Measurements from ENCODE around the gene KHDRBS1.
"Not testable (repeated sequence)": the region's sequence is repeated elsewhere in the genome, so short reads cannot be mapped to it uniquely, and the experiment has no call there.

The KHDRBS1 gene

DNA sequence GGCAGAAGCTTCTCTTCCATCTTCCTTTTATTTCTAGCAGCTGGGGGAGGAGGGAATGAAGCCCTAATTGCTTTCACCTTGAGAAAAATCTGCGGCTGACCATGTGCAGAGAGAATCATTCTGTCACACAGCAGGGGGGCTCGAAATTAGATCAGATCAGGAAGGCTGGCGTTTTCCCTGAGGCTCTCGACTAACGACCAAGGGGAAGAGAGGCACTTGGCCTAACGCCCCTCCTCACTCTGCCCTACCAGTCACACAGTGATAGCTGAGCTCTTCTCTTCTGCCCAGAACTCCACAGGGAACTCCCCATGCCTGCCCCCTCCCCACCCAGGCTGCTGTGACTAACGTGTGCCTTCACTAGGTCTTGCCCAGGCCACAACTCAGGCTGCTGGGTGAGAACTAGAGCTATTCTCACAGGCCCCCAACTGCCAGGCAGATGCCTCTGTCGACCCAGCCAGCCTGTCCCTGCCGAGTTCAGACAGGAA lies 26.5 kb upstream of the KHDRBS1 start:
- no peak for FAIRE-seq
- no peak for DNase-seq (ENCODE audit: insufficient read length)
- no peak for TF ChIP-seq TAF1 (IDR thresholded peaks at IDR 0.05; ENCODE audit: borderline replicate concordance, low read depth, low read length)
- no peak for TF ChIP-seq POLR2A (IDR thresholded peaks at IDR 0.05; ENCODE audit: low read depth, low read length)
- TF ChIP-seq POLR2AphosphoS5 (IDR thresholded peaks at IDR 0.05; ENCODE audit: low read depth, low read length), result no peak

DNA sequence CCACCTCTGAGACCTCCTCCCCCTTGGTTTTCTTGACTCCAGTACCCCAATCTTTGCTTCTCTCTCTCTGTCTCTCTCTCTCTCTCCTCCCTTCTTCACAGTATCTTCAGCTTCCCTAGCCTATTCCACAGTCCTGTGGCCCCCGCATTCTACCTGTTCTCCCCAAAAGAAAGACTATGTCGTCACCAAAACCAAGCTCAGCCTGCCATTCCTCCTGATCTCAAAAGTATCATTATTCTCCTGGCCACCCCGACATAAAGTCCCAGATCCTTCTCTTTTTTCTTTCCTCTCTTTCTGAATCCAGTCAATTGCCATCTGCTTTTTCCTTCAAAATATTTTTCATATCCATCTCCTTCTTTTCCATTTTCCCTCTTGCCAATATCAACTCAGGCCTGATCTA lies 23.7 kb upstream of the KHDRBS1 start:
- FAIRE-seq (no peak), DNase-seq (ENCODE audit: insufficient read length) (no peak)
- no peak for TF ChIP-seq TAF1 (IDR thresholded peaks at IDR 0.05; ENCODE audit: borderline replicate concordance, low read depth, low read length)

DNA sequence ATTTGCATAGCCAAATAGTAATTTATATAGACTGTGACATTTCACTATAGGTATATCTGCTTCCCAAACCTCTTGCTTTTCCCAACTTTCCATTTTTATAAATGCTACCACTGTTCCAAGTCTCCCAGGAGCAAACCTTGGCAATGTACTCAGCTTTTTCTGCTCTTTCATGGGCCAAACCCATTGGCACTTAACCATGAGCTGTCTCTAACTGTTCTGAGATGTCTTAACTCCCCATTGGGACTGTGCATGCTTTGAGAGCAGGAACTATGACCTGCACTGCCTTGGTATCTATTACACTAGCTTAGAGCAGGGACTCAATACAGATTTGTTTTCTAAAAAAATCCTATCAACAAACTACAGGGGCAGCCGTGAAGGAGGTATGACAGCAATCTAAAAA lies 22.5 kb upstream of the KHDRBS1 start:
- DNase-seq (ENCODE audit: insufficient read length) (no peak), FAIRE-seq (no peak)
- no peak for TF ChIP-seq TAF1 (IDR thresholded peaks at IDR 0.05; ENCODE audit: borderline replicate concordance, low read depth, low read length)
- no peak for TF ChIP-seq POLR2AphosphoS5 (IDR thresholded peaks at IDR 0.05; ENCODE audit: low read depth, low read length)
- TF ChIP-seq POLR2A (IDR thresholded peaks at IDR 0.05; ENCODE audit: low read depth, low read length), result no peak

DNA sequence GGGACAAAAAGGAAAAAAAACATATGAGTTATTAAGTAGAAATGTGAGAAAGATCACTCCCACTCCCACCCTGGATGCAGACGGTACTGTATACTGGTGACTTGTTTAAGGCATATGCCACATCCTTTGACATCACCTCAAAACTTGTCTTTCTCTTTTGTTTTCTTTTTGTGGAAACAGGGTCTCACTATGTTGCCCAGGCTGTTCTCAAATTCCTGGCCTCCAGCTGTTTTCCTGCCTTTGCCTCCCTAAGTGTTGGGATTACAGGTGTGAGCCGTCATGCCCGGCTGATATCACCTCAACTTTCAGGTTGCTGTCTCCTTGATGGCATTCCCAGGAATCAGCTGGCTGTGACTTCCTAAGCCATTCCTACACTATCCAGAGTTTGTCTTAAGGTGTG lies 18.4 kb upstream of the KHDRBS1 start:
- FAIRE-seq (no peak), DNase-seq (ENCODE audit: insufficient read length) (no peak)
- no peak for TF ChIP-seq POLR2A (IDR thresholded peaks at IDR 0.05; ENCODE audit: low read depth, low read length)
- TF ChIP-seq POLR2AphosphoS5 (IDR thresholded peaks at IDR 0.05; ENCODE audit: low read depth, low read length), result no peak
- no peak for TF ChIP-seq TAF1 (IDR thresholded peaks at IDR 0.05; ENCODE audit: borderline replicate concordance, low read depth, low read length)

DNA sequence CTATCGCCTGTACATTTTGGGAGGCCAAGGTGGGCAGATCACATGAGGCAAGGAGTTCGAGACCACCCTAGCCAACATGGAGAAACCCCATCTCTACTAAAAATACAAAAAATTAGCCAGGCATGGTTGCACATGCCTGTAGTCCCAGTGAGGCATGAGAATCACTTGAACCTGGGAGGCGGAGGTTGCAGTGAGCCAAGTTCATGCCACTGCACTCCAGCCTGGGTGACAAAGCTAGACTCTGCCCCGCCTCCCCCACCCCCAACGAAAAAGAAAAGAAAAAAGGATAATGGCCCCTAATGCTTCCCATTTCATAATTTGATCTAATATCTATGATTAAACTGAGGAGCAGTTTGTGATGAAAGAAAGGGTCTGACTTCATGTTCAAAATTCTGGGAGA lies 17.5 kb upstream of the KHDRBS1 start:
- not testable (repeated sequence) for FAIRE-seq; DNase-seq (ENCODE audit: insufficient read length)

DNA sequence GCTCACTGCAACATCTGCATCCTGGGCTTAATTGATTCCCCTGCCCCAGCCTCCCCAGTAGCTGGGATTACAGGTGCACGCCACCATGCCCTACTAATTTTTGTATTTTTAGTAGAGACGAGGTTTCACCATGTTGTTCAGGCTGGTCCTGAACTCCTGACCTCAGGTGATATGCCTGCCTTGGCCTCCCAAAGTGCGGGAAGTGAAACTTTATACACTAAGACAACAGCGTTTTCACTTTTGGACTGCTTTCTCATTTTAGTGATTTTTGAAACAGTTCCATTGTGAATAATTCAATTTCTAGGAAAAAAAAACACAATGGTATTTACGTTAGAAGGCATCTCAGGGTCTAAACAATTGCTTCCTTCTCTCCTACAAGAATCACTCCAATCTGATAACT lies 11.8 kb upstream of the KHDRBS1 start:
- DNase-seq (ENCODE audit: insufficient read length), result no peak
- TF ChIP-seq POLR2AphosphoS5 (IDR thresholded peaks at IDR 0.05; ENCODE audit: low read depth, low read length) (no peak), TAF1 (IDR thresholded peaks at IDR 0.05; ENCODE audit: borderline replicate concordance, low read depth, low read length) (no peak), POLR2A (IDR thresholded peaks at IDR 0.05; ENCODE audit: low read depth, low read length) (no peak)

DNA sequence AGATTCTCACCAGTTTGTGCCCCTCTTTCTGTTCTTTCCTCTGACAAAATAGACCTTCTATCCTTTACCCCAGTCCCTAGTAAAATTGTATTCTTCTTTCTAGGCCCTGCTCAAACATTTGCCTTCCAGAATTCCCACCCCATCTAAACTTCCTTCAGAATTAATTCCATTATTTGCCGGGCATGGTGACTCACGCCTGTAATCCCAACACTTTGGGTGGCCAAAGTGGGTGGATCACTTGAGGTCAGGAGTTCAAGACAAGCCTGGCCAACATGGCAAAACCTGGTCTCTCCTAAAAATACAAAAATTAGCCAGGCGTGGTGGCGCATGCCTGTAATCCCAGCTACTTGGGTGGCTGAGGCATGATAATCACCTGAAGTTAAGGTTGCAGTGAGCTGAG lies 11.4 kb upstream of the KHDRBS1 start:
- not testable (repeated sequence) for DNase-seq (ENCODE audit: insufficient read length)
- peak; percentile 36 for FAIRE-seq

More for the DNA sequence above, 11.8 kb upstream of the KHDRBS1 start:
- FAIRE-seq, result peak; percentile 38

DNA sequence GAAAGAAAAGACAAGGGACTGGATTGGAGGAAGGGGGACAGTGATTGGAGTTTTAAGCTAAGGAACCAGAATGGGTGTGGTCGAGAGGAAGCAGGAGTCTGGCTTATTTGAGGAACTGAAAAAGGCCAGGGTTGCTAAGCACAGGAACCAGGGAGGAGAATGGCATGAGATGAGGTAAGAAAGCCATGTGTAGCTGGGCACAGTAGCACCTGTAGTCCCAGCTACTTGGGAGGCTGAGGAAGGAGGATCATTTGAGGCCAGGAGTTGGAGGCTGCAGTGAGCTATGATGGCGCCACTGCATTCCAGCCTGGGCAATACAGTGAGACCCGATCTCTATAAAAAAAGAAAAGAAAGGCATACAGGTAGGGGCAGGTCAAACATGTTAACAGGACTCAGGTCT lies 8.1 kb upstream of the KHDRBS1 start:
- DNase-seq (ENCODE audit: insufficient read length) (no peak), FAIRE-seq (no peak)
- no peak for TF ChIP-seq POLR2AphosphoS5 (IDR thresholded peaks at IDR 0.05; ENCODE audit: low read depth, low read length)
- TF ChIP-seq TAF1 (IDR thresholded peaks at IDR 0.05; ENCODE audit: borderline replicate concordance, low read depth, low read length), result no peak
- no peak for TF ChIP-seq POLR2A (IDR thresholded peaks at IDR 0.05; ENCODE audit: low read depth, low read length)

DNA sequence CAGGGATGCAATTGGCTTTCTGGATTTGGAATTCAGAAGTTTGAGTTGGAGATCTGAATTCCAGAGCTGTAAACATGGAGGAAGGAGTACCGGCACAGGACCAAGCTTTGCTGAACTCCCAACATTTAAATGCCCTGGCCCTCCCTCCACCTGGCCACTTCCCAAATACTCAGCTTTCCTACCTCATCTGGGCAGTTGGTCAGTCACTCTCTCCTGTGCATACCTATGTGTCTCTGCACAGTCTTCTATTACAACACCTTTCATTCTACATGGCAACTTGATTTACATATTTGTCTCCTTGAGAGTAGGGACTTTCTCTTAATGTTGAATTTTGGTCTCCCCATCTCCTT lies 6.1 kb upstream of the KHDRBS1 start:
- FAIRE-seq, result no peak
- TF ChIP-seq TAF1 (IDR thresholded peaks at IDR 0.05; ENCODE audit: borderline replicate concordance, low read depth, low read length) (no peak), POLR2A (IDR thresholded peaks at IDR 0.05; ENCODE audit: low read depth, low read length) (no peak), POLR2AphosphoS5 (IDR thresholded peaks at IDR 0.05; ENCODE audit: low read depth, low read length) (no peak)
- no peak for DNase-seq (ENCODE audit: insufficient read length)

DNA sequence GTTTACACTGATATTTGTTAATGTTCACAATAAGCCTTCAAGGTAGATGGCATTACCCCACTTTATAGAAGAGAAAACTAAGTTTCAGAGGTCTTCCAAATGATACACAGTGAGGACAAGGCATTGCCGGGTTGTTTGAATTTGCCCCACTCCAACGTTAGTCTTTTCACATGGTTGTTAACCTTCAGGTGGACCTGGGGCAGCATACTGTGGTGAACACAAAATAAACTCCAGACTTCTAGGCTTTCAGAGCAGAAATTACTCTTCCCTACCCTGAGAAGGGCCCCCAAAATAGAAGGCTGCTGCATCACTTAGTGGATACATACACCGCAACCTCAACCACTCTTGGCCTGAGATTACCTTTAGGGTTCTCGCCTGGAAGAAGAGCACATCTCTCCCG lies 3.4 kb upstream of the KHDRBS1 start:
- no peak for DNase-seq (ENCODE audit: insufficient read length)

DNA sequence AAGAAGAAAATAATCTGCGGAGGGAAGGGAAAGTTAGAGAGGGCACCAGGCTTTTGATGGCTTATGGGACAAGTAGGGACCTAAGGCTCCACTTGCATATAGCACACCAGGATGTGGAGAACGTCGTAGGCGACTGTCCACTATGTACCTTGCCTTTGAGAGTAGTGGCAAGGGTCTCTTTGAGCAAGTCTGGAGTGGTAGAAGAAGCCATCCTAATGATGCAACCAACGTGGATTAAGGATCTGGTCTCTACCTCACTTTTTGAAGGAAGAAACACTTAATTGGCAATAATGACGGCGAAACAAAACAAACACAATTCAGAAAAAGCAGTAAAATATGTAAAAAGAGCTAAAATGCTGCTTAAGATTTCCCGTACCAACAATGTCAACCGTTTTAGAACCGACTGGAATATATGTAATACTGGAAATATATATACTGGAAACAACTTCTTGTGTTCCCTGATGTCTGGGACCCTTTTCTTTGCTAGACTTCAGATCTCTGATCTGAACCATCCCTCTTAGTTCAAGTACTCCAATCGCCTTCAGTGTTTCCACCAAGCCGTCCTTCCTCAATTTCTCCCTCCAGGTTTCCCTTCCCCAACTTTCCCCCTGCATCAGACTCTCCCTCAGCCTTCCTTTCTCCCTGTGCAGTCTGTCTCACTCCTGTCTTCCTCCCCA lies 821 bp upstream of the KHDRBS1 start:
- no peak for TF ChIP-seq POLR2A (IDR thresholded peaks at IDR 0.05; ENCODE audit: low read depth, low read length)
- TF ChIP-seq TAF1 (IDR thresholded peaks at IDR 0.05; ENCODE audit: borderline replicate concordance, low read depth, low read length), result no peak
- no peak for TF ChIP-seq POLR2AphosphoS5 (IDR thresholded peaks at IDR 0.05; ENCODE audit: low read depth, low read length)
- FAIRE-seq, result no peak
- no peak for DNase-seq (ENCODE audit: insufficient read length)

More for the DNA sequence above, 3.4 kb upstream of the KHDRBS1 start:
- FAIRE-seq, result no peak
- no peak for TF ChIP-seq POLR2A (IDR thresholded peaks at IDR 0.05; ENCODE audit: low read depth, low read length)
- TF ChIP-seq POLR2AphosphoS5 (IDR thresholded peaks at IDR 0.05; ENCODE audit: low read depth, low read length), result no peak
- TF ChIP-seq TAF1 (IDR thresholded peaks at IDR 0.05; ENCODE audit: borderline replicate concordance, low read depth, low read length), result no peak

DNA sequence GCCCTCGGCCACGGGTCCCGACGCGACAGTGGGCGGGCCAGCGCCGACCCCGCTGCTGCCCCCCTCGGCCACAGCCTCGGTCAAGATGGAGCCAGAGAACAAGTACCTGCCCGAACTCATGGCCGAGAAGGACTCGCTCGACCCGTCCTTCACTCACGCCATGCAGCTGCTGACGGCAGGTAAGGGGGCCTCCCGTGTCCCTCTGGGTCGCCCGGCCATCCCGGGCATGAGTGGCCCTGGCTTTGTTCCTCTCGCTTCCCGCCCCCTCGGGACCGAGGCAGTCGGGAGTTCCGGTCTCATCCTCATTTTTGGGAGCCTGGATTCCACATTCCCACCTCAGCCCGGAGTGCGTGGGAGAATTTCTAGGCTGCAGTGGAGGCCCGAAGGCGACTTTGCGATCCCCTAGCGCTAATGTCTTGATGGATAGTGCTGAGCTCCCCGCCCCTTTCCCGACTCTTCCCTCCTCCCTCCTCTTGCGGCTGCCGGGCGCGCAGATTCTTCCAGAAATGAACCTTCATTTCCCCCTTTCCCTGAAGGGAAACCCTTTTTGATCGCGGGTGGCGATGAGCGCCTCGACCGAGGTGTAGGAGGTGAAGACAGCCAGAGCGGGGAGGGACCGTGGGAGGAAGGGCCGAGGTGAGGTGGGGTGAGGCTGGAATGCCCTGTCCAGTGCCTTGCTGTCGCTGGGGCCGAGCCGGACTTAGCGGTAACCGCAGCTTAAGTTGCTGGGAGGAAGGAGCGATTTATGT lies 705 bp downstream of the KHDRBS1 start:
- TF ChIP-seq TAF1 (IDR thresholded peaks at IDR 0.05; ENCODE audit: borderline replicate concordance, low read depth, low read length) (no peak), POLR2A (IDR thresholded peaks at IDR 0.05; ENCODE audit: low read depth, low read length) (peak; percentile 6; the same call in 1 of the 2 replicates), POLR2AphosphoS5 (IDR thresholded peaks at IDR 0.05; ENCODE audit: low read depth, low read length) (no peak; the same call in 1 of the 2 replicates)
- DNase-seq (ENCODE audit: insufficient read length), result peak; percentile 41
- peak; percentile 75 for FAIRE-seq
